HFF-Myc (cell line): Measurements from ENCODE around the gene PHRF1.

Experiments used
- DNase-seq: peaks from one replicate; pipeline ENCODE4 v3.0.0-alpha.2; 2011; ENCODE audit warnings: low read depth; ENCODE audit errors: extremely low read depth
- H3K4me3 ChIP-seq: replicated peaks from 2 replicates; pipeline ENCODE4 v1.5.1; 2011; ENCODE audit warnings: low read depth, mild to moderate bottlenecking, control low read depth, low read length
- TF ChIP-seq, protein P1 (sequence below): IDR thresholded peaks from 2 replicates; pipeline ENCODE4 v1.5.1; 2012; ENCODE audit warnings: mild to moderate bottlenecking, low read depth, low read length, control low read depth; ENCODE audit errors: missing control alignments

PHRF1 gene

DNA sequence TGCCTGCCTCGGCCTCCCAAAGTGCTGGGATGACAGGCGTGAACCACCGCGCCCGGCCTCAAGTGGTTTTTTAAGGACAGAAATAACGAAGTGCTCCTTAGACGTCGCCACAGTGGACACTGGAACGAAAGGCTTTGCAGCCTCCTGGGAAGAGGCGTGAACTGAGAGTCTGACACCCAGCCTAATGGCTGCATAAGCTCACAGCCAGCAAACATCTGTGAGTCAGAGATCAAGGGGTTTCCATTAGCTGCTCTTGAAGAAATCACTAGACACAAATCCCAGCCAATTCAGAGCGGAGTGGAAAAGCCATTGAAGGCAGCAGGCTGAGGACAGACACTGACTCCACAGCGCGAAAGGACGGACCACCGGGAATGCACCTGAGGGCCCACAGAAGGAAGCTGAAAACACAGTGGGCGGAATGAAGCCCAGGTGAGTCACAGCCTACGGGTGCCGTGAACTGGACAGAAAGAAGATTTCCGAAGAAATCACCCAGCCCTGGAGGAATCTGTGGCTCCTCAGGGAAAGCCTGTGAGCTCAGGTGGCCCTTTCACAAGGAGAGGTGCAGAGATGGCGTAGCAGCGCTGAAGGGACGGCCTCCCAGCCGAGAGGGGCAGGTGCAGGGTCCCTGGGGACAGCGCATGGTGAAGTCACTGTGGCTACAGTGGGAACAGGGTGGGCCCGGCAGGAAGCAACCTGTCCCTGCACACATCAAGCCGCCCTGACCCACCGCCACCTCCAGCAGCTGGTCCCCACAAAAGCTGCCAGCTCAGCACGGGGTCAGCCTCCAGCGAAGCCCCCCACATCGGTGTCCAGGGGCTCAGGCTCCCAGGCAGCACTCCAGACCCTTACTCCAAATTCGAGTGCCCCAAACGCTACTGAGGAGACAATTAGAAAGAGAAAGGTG, 27.3 kb upstream of the PHRF1 start:
- TF ChIP-seq, protein P1, sequence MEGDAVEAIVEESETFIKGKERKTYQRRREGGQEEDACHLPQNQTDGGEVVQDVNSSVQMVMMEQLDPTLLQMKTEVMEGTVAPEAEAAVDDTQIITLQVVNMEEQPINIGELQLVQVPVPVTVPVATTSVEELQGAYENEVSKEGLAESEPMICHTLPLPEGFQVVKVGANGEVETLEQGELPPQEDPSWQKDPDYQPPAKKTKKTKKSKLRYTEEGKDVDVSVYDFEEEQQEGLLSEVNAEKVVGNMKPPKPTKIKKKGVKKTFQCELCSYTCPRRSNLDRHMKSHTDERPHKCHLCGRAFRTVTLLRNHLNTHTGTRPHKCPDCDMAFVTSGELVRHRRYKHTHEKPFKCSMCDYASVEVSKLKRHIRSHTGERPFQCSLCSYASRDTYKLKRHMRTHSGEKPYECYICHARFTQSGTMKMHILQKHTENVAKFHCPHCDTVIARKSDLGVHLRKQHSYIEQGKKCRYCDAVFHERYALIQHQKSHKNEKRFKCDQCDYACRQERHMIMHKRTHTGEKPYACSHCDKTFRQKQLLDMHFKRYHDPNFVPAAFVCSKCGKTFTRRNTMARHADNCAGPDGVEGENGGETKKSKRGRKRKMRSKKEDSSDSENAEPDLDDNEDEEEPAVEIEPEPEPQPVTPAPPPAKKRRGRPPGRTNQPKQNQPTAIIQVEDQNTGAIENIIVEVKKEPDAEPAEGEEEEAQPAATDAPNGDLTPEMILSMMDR = no peak
- H3K4me3 ChIP-seq = no peak overlapping the region
- DNase-seq = no peak

DNA sequence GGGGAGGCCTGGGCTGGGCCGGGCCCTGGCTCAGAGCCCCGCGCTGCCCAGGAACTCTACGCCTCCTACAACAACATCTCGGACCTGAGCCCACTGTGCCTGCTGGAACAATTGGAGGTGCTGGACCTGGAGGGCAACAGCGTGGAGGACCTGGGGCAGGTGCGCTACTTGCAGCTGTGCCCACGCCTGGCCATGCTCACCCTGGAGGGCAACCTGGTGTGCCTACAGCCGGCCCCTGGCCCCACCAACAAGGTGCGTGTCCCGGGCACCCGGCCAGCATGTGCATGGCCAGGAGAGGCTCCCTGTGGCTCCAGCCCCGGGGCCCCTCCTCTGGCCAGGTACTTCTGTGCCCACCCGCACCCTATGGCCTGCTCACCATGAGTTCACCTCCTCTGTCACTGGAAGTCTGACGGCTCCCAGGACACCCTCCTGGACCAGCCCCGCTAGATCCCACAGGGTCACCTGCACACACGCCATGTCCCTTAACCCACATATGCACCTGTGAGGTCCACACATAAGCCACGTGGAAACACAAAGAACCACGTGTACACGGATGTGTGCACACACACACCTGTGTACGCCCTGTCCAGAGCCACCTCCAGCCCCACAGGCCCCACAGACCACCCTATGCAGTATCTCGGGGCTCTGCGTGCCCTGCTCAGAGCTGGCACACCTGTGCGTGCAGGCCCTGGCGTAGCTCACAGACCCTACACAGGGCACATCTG, 26.1 kb upstream of the PHRF1 start:
- TF ChIP-seq, protein P1 = no peak
- no peak overlapping the region for H3K4me3 ChIP-seq
- no peak for DNase-seq

DNA sequence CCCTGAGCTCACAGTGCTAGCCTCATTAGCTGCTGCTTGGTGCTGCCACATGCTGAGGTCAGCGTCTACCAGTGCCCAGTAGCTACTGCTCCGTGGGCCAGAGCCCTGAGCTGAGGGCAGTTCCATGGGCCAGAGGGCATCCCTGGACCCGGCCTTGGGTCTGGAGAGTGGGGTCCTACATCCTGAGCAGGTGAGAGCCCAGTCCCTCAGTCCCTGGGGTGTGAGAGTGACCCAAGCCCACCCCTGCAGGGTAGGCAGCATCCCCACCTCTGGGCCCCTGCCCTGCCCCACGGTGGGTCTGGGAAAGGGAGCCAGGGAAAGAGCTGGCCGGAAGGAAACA, 25.6 kb upstream of the PHRF1 start:
- TF ChIP-seq, protein P1 = no peak
- no peak for DNase-seq
- H3K4me3 ChIP-seq = no peak overlapping the region

DNA sequence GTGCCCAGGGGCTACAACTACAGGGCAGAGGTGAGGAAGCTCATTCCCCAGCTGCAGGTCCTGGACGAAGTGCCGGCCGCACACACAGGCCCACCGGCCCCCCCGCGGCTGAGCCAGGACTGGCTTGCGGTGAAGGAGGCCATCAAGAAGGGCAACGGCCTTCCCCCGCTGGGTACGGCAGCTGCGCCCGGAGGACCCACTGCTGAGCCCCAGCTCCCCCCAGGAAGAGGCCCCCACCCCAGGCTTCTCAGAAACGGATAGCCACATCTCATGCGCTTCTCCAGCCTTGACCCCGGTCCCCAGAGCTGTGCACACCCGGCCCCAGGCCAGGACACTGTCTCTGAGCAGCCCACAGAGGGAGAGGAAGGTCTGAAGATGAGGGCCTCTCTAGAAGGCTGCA, 25.1 kb upstream of the PHRF1 start:
- no peak for DNase-seq
- H3K4me3 ChIP-seq = no peak overlapping the region
- TF ChIP-seq, protein P1 = no peak

DNA sequence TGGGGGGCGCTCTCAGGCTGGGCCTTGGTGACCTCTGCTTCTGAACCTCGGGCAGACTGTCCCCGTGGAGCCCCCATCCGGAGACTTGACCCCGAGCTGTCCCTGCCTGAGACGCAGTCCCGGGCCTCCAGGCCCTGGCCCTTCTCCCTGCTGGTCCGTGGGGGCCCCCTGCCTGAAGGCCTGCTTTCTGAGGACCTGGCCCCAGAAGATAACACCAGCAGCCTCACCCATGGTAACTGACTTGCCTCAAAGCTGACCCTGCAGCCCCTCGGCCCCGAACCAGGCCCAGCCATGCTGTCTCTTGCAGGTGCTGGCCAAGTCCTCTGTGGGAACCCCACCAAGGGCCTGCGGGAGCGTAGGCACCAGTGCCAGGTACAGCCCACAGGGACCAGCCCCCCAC, 24.7 kb upstream of the PHRF1 start:
- no peak overlapping the region for H3K4me3 ChIP-seq
- TF ChIP-seq, protein P1 = no peak
- DNase-seq = no peak

DNA sequence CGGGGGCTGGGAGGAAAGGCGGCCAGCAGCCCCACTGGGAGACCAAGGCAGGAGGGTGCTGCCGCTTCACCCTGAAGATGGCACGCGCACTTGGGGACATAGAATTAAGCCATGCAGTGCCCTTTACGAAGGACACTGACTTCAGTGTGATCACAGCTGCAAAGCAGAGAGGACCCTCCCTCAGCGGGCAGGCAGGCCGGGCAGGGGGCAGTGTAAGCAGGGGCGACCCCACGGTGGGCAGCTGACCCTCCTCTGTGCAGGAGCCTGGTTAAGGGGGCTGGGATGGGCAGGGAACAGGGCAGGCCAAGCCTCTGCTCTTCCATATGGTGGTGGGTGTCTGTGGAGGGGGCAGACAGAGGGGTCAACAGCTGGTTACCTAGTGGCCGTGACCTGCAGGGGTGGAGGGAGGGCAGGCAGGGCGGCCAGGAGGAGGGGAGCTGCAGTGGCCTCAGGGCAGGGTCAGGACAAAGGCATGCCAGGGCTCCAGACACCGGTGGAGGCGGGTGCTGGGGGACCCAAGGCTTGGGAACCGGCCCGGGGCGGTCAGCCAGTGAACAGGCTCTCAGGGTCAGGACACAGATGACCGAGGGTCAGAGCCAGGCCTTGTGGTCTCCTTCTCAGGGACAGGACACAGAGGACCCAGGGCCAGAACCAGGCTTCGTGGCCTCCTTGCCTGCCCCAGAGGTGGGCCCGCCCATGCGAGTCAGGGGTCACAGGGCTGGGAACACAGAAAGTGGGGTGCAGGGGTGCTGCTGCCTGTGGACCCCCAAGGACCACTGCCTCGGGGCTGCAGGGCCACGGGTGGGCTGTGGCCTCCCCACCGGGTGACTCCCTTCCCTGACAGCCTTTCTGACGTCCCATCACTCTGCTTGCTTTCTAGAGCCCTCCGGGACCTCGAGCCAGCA, 22.9 kb upstream of the PHRF1 start:
- H3K4me3 ChIP-seq = no peak overlapping the region
- TF ChIP-seq, protein P1 = no peak
- no peak for DNase-seq
